ENCODE data around the gene OSBP2.

DNA sequence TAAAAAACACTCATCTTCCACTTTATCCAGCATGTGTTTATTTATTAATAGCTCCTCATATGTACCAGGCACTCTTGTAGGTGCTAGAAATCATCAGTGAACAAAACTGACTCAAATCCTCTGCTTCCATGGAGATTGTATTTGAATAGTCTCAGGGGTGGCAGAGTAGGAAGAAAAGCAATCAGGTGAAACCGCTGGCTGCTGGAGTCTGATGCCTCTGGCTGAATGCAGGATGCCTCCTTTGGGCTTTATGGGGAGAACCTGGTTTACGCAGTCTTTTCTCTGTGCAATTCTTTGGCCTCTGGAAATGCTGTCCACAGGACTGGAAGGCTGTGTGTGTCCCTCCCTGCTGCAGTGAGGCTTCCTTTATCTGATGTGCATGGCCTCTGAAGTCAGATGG lies 12.8 kb upstream of the OSBP2 start:
- TF ChIP-seq, protein P1, sequence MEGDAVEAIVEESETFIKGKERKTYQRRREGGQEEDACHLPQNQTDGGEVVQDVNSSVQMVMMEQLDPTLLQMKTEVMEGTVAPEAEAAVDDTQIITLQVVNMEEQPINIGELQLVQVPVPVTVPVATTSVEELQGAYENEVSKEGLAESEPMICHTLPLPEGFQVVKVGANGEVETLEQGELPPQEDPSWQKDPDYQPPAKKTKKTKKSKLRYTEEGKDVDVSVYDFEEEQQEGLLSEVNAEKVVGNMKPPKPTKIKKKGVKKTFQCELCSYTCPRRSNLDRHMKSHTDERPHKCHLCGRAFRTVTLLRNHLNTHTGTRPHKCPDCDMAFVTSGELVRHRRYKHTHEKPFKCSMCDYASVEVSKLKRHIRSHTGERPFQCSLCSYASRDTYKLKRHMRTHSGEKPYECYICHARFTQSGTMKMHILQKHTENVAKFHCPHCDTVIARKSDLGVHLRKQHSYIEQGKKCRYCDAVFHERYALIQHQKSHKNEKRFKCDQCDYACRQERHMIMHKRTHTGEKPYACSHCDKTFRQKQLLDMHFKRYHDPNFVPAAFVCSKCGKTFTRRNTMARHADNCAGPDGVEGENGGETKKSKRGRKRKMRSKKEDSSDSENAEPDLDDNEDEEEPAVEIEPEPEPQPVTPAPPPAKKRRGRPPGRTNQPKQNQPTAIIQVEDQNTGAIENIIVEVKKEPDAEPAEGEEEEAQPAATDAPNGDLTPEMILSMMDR (IDR thresholded peaks at IDR 0.05), result no peak
- TF ChIP-seq EP300 (IDR thresholded peaks at IDR 0.05) (no peak), POLR2A (IDR thresholded peaks at IDR 0.05) (no peak), POLR2AphosphoS5 (IDR thresholded peaks at IDR 0.05) (no peak)
